HG02840 (cell line): ENCODE results near the gene CCDC33.

Experiments used
- ATAC-seq: cut with Tn5 transposase; IDR thresholded peaks from one replicate; pipeline ENCODE4 v1.9.1; 2021; ENCODE audit warnings: mild to moderate bottlenecking, moderate library complexity, moderate number of reproducible peaks; ENCODE audit not compliant: unreplicated experiment, low FRiP score

The CCDC33 gene

DNA sequence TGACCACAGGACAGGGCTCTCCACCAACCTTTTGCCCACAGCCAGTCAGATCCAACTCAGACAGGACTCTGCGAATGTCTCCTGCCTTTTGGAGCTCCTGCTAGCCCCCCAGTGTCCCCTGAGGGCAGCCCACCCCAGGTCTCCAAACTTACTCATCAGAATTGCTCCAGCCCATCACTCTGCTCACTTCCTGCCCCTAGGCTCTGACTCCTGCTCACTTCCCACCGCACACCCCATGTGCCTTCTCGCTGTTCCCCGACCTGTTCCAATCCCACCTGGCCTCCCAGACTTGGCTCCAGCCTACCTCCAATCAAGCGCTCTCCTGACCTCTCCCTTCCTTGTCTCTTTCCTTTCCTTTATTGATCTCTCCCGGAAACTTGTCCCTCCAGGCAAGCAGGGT, 27.6 kb upstream of the CCDC33 start:
- ATAC-seq = no peak

DNA sequence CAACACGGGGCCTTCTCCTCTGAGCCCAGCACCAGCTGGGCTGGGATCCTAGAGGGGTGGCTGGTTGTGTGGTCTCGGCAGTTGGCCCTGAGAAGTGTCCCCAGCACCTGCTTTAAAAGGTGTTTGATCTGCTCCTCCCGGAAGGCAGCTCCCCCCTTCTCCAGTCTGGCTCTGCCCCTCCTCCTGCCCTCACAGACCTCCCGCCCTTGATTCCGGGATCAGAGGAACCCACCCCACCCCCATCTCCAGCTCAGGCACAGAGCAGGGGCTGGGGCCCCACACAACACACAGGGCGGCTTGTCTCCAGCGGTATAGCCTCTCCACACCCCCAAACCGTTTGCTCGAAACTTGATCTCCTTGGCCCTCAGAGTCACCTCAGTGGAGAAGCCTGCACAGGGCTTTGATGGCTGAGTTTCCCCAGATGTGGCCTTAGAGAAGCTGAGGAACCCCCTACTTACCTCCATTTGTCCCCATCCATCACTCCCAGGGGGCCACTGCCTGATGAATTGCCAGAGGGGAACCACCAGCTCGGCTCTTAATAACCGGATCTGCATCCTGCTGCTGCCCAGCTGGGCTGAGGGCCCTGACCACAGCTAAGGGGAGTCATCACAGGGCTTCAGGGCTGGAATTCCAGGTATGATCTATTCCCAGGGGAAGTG, 27.1 kb upstream of the CCDC33 start:
- no peak for ATAC-seq

DNA sequence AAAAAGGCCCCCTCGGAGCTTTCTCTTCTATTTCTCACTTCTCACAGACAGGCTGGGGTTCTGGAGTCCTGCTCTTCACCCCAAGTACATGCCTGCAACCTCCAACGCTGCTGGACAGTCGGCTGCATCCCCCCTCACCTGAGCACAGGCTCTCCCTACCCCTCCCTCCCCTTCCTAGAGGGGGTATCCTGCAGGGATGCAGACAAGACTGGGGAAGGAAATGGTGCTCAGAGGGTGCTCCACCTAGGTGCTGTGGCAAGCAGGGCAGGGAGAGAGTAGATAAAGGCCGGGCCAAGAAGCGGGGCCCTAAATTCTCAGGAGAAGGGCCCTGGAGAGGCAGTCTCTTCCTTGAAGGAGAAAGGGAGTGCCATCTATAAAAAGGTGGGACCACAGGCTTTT, 26.6 kb upstream of the CCDC33 start:
- ATAC-seq = no peak

DNA sequence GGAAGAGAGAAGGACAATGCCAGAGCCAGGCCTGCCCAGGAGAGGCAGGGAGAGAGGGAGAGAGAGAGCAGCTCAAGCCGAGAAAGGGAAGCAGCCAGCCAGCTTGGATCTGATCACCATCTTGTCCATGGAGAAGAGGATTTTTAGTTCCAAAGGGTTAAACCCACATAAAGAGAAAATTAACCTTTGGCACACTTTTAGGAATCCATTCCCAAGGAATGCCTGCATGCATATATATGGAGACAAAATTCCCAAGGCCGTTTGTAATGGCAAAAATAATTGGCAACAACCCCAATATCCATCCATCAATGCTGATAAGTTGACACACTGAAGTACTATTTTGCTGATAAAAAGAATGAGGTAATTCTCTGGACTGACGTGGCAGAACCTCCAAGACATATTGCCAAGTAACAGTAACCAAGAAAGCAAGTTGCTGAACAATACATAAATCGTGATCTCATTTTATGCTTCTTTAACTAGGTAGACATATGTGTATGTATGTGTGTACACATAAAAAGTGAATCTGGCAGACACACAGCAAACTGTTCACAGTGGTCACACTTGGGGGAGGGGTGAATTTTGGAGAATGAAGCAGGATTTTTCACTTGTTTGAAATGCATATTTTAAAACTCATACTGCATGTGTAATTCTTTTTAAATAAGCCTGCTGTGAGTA, 26.0 kb upstream of the CCDC33 start:
- ATAC-seq = no peak

DNA sequence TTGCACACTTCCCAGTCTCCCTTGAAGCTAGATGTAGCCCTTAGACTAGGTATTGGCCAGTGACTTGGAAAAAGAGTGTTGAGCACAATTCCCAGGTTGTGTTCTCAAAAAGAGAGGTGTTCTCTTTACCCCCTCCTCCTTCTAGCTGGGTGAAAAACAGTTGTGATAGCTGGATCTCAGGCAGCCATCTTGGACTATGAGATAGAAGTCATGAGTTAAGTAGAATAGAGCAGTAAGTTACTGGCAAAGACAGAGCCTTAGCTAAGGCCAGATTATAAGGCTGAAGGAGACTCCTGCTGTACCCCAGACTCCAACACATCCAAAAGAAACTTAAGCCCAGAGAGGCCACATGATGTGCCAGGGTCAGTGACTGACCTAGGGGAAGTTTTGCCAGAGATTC, 25.4 kb upstream of the CCDC33 start:
- no peak for ATAC-seq

DNA sequence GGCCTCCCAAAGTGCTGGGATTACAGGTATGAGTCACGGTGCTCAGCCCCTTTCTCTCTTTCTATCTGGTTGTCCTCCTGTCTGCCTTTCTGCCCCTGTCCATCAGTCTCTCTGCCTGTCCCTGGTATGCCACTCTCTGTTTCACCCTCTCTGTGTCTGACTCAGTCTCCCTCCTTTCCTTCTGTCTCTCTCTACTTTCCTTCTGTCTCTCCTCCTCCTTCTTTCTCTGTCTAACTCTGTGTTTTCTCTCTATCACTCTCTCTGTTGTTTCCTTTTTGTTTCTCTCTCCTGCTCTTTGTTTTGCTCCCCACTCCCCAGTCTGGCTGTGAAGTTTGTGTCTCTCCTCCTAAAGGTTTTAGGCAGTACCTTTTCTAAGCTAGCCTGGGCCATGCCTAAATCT, 24.5 kb upstream of the CCDC33 start:
- no peak for ATAC-seq

DNA sequence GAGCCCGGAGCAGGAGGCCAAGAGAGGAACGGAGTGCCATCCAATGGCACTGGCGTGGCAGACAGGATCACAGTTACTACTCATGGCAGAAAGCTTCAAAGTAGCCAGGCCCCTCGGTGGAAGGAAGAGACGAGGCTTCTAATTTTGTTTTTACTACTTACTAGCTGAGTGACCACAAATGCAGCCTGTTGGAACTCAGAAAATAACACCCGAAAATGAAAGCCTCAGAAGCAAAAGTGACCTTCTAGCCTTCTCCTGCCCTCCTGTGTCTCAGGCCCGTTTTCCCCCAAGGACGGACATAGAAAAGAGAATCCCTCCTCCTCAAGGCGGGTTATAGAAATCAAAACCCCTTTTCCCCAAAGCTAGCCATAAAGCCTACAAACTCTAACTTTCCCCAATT, 23.6 kb upstream of the CCDC33 start:
- ATAC-seq = no peak

DNA sequence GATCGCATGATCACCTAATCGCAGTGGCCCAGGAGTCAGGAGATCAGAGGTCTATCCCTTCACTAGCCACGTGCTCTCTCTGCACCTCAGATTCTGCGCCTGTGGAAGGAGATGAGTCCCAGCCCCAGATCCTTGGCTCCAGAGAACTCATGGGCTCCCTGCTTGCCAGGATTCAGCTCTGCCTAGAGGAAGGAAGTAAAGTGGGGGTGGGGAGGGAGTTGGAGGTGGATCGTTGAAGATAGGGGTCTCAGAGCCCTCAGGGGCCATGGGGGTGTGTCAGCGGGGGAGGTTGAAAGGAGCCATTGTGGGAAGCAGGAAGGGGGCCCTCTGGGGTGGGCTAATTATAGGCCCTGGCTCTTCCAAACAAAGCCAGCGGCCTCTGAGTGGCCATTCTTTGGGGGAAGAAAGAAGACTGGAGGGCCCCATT, 22.3 kb upstream of the CCDC33 start:
- ATAC-seq = no peak

DNA sequence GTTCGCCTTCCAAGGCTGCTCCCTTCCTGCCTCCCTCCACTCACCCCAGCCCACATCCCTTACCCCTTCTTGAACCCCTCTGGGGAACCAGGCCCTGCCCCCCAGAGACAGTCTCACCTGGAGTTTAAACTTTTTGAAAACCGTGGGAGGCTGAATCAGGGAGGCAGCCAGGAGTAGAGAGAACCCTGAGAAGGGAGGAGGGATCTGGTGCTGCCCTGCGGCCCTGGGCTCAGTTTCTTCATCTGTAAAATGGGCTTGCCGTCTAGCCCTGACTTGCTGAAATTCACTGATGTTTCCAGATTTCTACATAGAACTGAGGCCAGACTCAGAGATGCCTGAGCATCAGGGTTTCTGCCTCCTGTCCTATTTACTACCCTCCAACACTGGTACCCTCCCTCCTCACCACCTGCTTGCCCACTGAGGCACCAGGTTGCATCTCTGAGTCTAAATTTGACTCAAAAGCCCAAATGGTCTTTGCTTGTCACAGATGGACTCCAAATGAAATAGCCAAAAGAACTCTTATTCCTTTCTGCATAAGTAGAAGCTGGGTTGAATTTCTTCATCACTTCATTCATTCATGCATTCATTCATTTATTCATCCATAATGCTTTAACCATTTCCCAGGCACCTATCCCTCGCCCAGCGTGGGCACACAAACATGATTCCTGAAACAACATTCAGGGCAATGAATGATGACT, 21.7 kb upstream of the CCDC33 start:
- ATAC-seq = no peak

DNA sequence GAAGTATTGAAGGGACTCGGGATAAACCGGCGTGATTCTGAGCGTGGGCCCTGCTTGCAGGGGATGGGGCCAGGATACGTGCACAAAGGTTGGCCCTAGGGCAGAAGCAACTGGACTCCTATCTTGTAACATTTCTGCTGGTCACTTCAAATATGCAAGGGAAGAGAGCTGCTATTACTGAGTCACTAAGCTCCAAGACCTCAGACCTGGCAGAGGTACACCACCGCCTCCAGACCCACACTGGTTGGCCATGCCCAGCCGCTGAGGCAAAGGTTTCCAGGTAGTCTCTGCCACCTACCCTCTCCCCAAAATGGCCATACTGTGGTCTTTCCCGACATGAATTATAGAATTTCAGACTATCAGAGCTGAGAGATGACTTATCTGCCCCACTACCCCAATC, 20.2 kb upstream of the CCDC33 start:
- ATAC-seq = no peak

DNA sequence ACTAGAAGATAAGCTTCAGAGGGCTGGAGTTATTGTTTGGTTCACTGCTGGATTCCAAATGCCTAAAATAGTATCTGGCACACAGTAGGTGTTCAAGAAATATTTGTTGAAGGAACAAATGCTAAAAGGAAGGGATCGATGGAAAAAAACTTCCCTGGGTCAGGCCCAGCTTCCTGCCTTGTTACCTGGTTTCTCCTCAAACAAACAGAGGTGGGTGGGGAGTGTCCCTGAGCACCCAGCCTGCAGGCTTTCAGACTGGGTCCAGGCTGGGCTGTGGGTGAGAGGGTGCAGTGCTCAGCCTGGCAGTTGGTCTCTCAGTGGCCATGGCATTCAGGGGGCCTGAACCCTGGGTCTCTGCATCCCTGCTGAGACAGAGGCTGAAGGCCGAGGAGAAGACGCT, 19.2 kb upstream of the CCDC33 start:
- no peak for ATAC-seq

DNA sequence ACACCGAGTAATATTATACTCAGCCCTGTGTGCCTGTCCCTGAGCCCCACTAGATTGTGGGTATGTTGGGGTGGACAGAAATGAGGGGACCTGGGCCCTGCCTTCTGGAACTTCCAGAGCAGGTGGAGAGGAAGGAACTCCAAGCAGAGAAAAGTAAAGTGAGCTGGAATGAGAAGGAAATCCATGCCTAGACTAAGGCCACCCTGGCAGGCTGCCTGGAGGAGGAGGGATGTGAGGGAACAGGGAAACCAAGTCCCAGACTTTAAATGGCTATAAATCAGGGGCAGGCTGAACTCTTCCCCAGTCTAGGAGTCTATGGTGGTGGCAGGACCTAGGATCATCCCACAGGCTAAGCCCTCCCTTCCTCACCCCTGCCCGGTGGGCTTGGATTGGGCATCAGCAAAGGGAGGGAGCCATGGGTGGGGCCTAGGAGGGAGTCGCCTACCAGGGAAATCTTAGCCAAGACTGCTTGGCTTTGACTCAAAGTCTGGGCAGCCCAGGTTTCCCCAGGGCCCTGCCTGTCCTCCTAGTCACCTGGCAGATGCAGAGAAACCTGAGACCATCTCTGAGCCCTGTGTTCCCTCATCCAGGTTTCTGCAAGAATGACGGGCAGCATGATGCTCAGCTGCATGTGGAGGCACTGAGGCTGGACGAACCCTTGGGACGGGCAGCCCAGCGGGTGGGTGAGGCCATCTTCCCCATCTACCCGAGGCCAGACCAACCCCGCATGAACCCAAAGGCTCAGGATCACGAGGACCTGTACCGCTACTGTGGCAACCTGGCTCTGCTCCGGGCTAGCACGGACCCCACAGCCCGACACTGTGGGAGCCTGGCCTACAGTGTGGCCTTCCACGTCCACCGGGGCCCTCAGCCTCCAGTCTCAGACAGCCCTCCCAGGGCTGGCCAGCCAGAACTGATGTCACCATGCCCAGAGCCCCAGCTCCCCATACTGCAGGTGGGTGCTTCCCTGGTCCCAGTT, 17.9 kb upstream of the CCDC33 start:
- ATAC-seq = no peak

DNA sequence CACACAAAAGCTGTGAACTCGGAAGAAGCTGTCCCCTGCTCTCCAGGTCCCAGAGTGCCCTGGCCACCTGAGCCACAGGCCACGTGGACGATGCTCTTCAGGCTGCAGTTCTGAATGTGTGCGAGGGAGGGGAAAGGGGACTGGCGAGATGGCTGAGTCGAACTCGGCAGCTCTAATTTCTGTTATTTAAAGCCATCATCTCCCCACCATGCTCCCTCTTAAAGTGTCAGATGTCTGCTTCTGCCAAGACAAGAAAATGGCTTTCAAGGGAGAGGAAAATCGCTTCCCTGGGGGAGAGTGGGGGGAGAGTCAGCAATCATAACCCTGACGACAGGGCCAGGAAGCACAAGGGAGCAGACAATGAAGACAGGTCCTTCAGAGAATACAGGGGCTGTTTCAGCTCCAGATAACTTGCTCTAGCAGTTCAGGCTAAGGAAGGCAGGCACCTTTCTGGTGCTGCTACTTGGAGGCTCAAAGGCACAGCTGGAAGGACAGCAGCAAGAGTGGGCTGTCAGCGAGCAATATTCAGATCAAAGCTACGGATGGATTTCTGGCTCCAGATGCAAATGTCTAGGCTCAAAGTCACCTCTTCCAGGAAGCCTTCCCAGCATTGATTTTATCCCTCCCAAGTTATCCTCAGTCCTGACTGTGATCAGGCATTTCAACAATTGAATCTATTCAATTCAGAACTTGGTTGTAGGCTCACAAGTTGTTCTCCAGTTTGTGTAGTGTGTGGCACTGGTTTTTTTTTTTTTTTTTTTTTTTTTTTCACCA, 15.5 kb upstream of the CCDC33 start:
- no peak for ATAC-seq

DNA sequence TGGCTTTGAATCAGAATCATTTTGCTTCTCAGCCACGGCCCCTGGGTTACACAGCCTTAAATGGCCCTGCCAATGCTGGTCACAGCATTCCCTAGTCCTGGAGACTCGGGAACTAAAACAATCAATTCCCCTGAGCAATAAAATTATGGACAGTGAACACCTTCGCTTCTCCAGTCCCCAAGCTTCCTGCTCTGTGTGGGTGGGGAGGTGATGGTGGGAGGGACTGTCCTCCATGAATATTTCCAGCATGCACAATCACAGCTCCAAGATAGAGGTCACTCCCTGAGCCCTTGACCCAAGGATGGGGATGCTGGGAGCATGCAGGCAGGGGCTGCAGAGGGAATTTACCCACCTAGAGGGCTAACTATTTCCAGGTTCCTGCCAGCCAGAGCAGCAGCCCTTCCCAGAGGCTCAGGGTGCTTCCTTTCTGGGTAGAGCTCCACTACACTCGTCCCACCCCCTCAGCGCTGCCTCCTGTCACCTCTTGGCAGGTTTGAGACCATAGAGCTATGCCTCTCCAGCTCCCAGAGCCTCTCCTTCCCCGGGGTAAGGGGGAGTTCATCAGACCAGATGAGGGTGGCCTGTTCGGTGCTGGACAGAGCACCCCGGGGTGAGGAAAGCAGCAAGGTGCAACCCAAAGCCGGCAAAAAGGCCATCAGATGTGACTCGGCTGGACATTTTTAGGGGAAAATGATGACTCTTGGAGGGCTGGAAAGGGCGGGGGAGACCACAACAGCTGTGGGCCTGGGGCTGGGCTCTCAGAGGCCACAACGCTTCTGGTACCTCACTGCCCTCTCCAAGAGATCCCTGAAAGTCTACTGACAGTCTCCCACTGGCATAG, 14.5 kb upstream of the CCDC33 start:
- no peak for ATAC-seq

DNA sequence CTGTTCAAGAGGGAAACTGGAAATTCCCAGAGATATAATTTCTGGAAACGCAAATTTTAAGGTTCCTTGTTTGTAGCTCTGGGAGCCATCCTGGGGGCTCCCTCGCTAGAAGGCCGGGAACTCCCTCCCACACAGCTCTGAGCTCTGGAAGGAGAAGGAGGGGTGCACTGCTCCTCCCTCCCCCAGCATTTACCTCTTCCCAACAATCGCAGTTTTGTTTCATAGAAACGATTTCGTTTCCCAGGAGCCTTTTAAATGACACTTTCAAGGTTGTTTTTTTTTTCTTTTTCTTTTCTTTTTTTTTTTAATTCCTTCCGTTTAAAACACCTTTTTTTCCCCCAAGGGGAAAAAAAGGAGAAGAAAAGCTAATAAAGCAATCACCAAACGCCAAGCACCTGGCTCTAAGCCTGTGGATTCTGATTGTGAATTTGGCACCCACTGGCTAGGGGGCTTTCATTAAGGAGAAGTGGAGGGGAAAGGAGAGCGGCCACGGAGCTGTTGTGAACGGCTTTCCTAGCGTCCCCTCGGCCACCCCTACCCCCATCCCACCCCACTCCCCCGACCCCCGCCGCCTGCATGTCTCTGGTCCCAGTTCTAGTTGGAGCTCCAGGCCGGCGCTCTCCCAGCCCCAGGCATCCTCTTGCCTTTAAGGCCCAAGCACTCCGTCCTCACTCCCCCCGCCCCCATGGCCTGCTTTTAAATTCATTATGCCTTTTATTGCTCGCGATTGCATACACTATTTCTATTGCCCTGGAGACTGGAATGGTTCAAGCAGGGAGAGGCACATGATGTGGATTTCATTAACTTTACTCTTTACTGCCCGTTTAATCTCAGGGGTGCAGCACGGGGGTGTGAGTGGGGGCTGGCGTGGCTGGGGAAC, 13.6 kb upstream of the CCDC33 start:
- no peak for ATAC-seq

DNA sequence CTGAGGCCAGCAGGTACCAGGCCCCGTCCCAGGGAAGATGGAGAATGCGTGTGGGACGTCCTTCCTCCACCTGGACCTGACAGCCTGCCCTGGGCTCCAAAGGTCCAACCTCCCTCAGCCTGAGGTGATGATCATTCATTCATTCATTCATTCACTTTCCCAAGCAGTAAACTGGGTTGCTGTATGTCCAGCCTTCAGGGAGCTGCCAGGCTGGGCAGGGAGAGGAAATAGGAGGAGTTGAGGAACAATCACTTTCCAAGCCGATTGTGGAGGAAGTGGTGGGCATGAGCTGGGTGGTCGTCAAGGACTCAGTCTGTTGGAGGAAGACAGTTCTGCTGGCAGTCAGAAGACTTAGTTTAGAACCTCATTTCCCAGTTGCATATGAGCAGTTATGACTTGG, 10.2 kb upstream of the CCDC33 start:
- no peak for ATAC-seq

DNA sequence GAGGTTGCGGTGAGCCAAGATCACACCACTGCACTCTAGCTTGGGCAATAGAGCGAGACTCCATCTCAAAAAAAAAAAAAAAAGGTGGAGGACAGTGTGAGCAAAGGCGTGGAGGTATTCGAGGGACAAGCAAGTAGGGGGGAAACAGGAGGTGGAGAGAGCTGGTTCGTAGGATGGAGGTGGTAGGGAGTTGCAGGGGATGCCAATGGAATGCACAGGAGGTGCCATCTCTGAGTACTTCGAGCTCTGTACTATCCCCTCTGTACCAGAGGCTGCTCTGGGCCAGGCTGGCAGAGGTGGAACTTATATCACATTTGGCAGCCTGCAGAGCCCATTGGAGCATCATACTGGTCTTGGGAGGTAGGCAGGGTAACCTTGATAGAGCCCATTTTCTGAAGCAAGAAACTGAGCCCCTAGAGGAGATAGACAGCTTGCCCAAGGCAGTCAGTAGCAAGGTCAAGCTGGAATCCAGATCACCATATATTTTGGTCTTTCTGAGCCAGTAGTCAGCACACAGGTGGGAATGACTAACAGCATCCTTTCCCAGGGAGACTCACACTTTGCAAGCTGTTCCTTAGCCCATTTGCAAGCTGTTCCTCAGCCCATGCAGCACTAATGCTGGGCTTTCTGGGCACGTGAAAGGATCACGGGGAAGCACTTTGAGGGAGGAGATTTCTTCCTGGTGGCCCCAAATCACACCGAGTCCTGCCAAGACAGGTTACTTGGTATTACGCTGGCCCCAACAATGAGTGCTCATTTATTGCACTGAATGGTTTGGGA, 9.2 kb upstream of the CCDC33 start:
- ATAC-seq = no peak
